ENCODE measurements around the gene SFSWAP. TPM values are rescaled to one million over a fixed set of nuclear protein-coding genes. Genes with fewer than 3 reads are reported as not detected.

SFSWAP gene
- total RNA-seq, 1 donor from 2014 or later, result 46.9 TPM

GRCh38 chr12:131687346-131688125 lies 23.4 kb upstream of the SFSWAP start:
- TF ChIP-seq CTCF (IDR thresholded peaks at IDR 0.05), result no peak
- no peak overlapping the region for H3K27ac ChIP-seq
- no peaks in the 10 kb centered on the region for H3K36me3 ChIP-seq
- peaks cover 4% of the 10 kb centered on the region for H3K27me3 ChIP-seq (ENCODE audit: low read depth)
- no peaks in the 10 kb centered on the region for H3K4me1 ChIP-seq
- no peaks in the 10 kb centered on the region for H3K9me3 ChIP-seq
- no peak overlapping the region for H3K4me3 ChIP-seq
- no peak for DNase-seq
- ATAC-seq, result peak in 1 of 2 donors; percentile 27
- intact Hi-C loops (cut with DNase I), result no loop called here

- Histone ChIP-seq H3K36me3 (no peaks in the 10 kb centered on the region), H3K4me1 (no peaks in the 10 kb centered on the region), H3K9me3 (no peaks in the 10 kb centered on the region), H3K4me3 (no peak overlapping the region), H3K27ac (no peak overlapping the region), H3K27me3 (ENCODE audit: low read depth) (peaks cover 11% of the 10 kb centered on the region)
- DNase-seq (no peak), ATAC-seq (no peak)
- TF ChIP-seq CTCF (IDR thresholded peaks at IDR 0.05), result no peak
- intact Hi-C loops (cut with DNase I), result no loop called here
Measured at GRCh38 chr12:131688131-131688844, 22.6 kb upstream of the SFSWAP start.

- H3K4me1 ChIP-seq, result no peaks in the 10 kb centered on the region
- H3K27ac ChIP-seq, result no peak overlapping the region
- H3K4me3 ChIP-seq, result no peak overlapping the region
- H3K36me3 ChIP-seq, result no peaks in the 10 kb centered on the region
- ATAC-seq (no peak), DNase-seq (no peak)
- no peaks in the 10 kb centered on the region for H3K9me3 ChIP-seq
- intact Hi-C loops (cut with DNase I), result no loop called here
- H3K27me3 ChIP-seq (ENCODE audit: low read depth), result peaks cover 12% of the 10 kb centered on the region
- TF ChIP-seq CTCF (IDR thresholded peaks at IDR 0.05), result no peak
Measured at GRCh38 chr12:131688845-131689154, 22.1 kb upstream of the SFSWAP start.

GRCh38 chr12:131690320-131690719 lies 20.6 kb upstream of the SFSWAP start:
- no peak for TF ChIP-seq CTCF (IDR thresholded peaks at IDR 0.05)
- no peak for DNase-seq

GRCh38 chr12:131692431-131692830 lies 18.5 kb upstream of the SFSWAP start:
- Histone ChIP-seq H3K27me3 (ENCODE audit: low read depth) (peaks cover 19% of the 10 kb centered on the region), H3K9me3 (no peaks in the 10 kb centered on the region), H3K4me3 (no peak overlapping the region), H3K27ac (no peak overlapping the region), H3K36me3 (no peaks in the 10 kb centered on the region), H3K4me1 (no peaks in the 10 kb centered on the region)
- ATAC-seq, result no peak
- TF ChIP-seq CTCF (IDR thresholded peaks at IDR 0.05), result no peak
- intact Hi-C loops (cut with DNase I), result no loop called here
- DNase-seq, result no peak

More at GRCh38 chr12:131690320-131690719, 20.6 kb upstream of the SFSWAP start:
- no peak overlapping the region for H3K27ac ChIP-seq
- intact Hi-C loops (cut with DNase I), result no loop called here
- no peak overlapping the region for H3K4me3 ChIP-seq
- H3K9me3 ChIP-seq, result no peaks in the 10 kb centered on the region
- H3K4me1 ChIP-seq, result no peaks in the 10 kb centered on the region
- ATAC-seq, result no peak
- peaks cover 12% of the 10 kb centered on the region for H3K27me3 ChIP-seq (ENCODE audit: low read depth)
- H3K36me3 ChIP-seq, result no peaks in the 10 kb centered on the region
